Psoas muscle (tissue), 8 donors: ENCODE measurements around the gene ARHGEF12. TPM values are rescaled to one million over a fixed set of nuclear protein-coding genes. Genes with fewer than 3 reads are reported as not detected.

Source experiments
- ATAC-seq, 4 donors: fragments of 200-7000 bp; cut with Tn5 transposase; one replicate each; pipeline ENCODE4 v1.9.1; 2020; ENCODE audit warnings: moderate library complexity in 3 of 4, mild to moderate bottlenecking in 2 of 4
- DNase-seq, 2 donors: peaks; one replicate each; pipeline ENCODE4 v3.0.0-alpha.2; 2020
- H3K27ac ChIP-seq: fragments of 200-600 bp; one replicate; pipeline ENCODE4 v1.8.0; 2022
- H3K27me3 ChIP-seq, 3 donors: fragments of 200-600 bp in 1 of 3; one replicate each; pipeline versions ENCODE4 v1.6.1 to v1.8.0; 2013 to 2022; ENCODE audit warnings: low read length in 2 of 3, mild to moderate bottlenecking in 2 of 3, moderate library complexity in 1 of 3; ENCODE audit not compliant: insufficient read depth in 3 of 3
- H3K36me3 ChIP-seq, 2 donors: fragments of 200-600 bp in 1 of 2; one replicate each; pipeline versions ENCODE4 v1.6.1 to v1.8.0; 2013 to 2022; ENCODE audit warnings: low read depth in 1 of 2, mild to moderate bottlenecking in 1 of 2, moderate library complexity in 1 of 2; ENCODE audit not compliant: insufficient read depth in 1 of 2
- H3K4me1 ChIP-seq: fragments of 200-600 bp; one replicate; pipeline ENCODE4 v1.8.0; 2022
- H3K4me3 ChIP-seq: fragments of 200-600 bp; one replicate; pipeline ENCODE4 v1.8.0; 2022; ENCODE audit warnings: mild to moderate bottlenecking
- H3K9me3 ChIP-seq: fragments of 200-600 bp; one replicate; pipeline ENCODE4 v1.8.0; 2022
- CTCF ChIP-seq: fragments of 200-600 bp; IDR thresholded peaks from one replicate; pipeline ENCODE4 v1.8.0; 2022; ENCODE audit warnings: antibody characterized with exemption
- WGBS, 3 donors: extraction: QIAGEN DNeasy Blood & Tissue Kit; methylation state at CpG; one replicate each; pipeline versions ENCODE4 v1.1.6 to v1.1.7; 2013; 5-methylcytosine and 5-hydroxymethylcytosine counted together
- intact Hi-C, 2 donors: fragments of 100-400 bp; cut with DNase I; formaldehyde crosslinking; loops; one replicate each; pipeline versions ENCODE4 v1.11.0 to v1.14.2; 2022
- polyA plus RNA-seq, 3 donors: library from polyadenylated mRNA; stranded (reverse); fragments of 200-250 nt; gene quantifications; one replicate each; pipeline ENCODE4 v1.2.3, GENCODE V29; 2013
- total RNA-seq, 4 donors: library from RNA; stranded (reverse); fragmentation: NEBNext Ultra II Directional in 2 of 4; extraction: Animal tissue kit (Norgen Biotek cat#: 25700) in 2 of 4; gene quantifications; one replicate each; pipeline versions ENCODE4 v1.2.1 to v1.2.4, GENCODE V29; 2021 to 2023
- donor health status: healthy with polysubstance abuse.
- donor health status: DM: no; HTN: no; CAD: no; lungs with moderate emphysema.
- donor health status: Bipolar disorder and iron deficiency.
- donor health status: healthy.
- donor health status: DM: yes; HTN: yes; CAD: no.
- donor health status: DM: no; HTN: no; CAD: no.
- donor health status: DM: no; HTN: no; CAD: no.
- donor health status: DM: yes; HTN: yes; CAD: no.

Gene ARHGEF12
- total and polyA plus RNA-seq, 7 donors, result 14.8 to 102 (median 45.6) TPM

GRCh38 chr11:120510406-120511115 lies 174.3 kb downstream of the ARHGEF12 start:
- peak; percentile 5 to 14 (median 8) for ATAC-seq

GRCh38 chr11:120511116-120511819 lies 175.1 kb downstream of the ARHGEF12 start, which contains the start of gene GRIK4:
Gene GRIK4 (plus strand): TSS chr11:120511748. CDS start chr11:120660319, 148,571 bp downstream.
- Histone ChIP-seq H3K36me3 (no peaks in the 10 kb centered on the region), H3K4me3 (peak within 1 kb of the TSS; percentile 57), H3K27me3 (peaks cover 0 to 59% (median 4%) of the 10 kb centered on the region in 3 donors), H3K27ac (no peak within 1 kb of the TSS), H3K4me1 (no peaks in the 10 kb centered on the region), H3K9me3 (no peaks in the 10 kb centered on the region)
- DNase-seq, result peak; percentile 87 to 90
- peak; percentile 83 to 97 (median 90) for ATAC-seq
- WGBS, 3 donors, result 1 to 2% (median 1%) methylated on average over 43 to 95 of the region's 95 CpGs
- intact Hi-C loops, result loop anchor here (1.0 to 10.0 kb wide), 8 partner anchors 174 to 1084 kb away; no protein-coding TSS in a partner anchor
- TF ChIP-seq CTCF, result peak; percentile 93

More at GRCh38 chr11:120510406-120511115, 174.3 kb downstream of the ARHGEF12 start:
- WGBS, 3 donors, result 67 to 77% (median 74%) methylated on average over 20 of the region's 20 CpGs
- no peak overlapping the region for H3K27ac ChIP-seq
- H3K4me1 ChIP-seq, result no peaks in the 10 kb centered on the region
- H3K9me3 ChIP-seq, result no peaks in the 10 kb centered on the region
- intact Hi-C loops, result loop anchor here (1.0 to 10.0 kb wide), 8 partner anchors 175 to 1084 kb away; no protein-coding TSS in a partner anchor
- no peak for TF ChIP-seq CTCF
- H3K27me3 ChIP-seq, result peaks cover 0 to 60% (median 4%) of the 10 kb centered on the region in 3 donors
- no peak overlapping the region for H3K4me3 ChIP-seq
- H3K36me3 ChIP-seq, result no peaks in the 10 kb centered on the region
- DNase-seq, result peak in 1 of 2 donors; percentile 35

- Histone ChIP-seq H3K36me3 (no peaks in the 10 kb centered on the region), H3K4me3 (no peak overlapping the region), H3K9me3 (no peaks in the 10 kb centered on the region), H3K4me1 (no peaks in the 10 kb centered on the region), H3K27ac (no peak overlapping the region), H3K27me3 (peaks cover 0 to 52% (median 6%) of the 10 kb centered on the region in 3 donors)
- no peak for TF ChIP-seq CTCF
- no peak for ATAC-seq
- intact Hi-C loops, result loop anchor here (1.0 to 10.0 kb wide), 8 partner anchors 173 to 1083 kb away; no protein-coding TSS in a partner anchor
- peak in 1 of 2 donors; percentile 54 for DNase-seq
- 6 to 20% (median 6%) methylated on average over 26 to 69 of the region's 73 CpGs for WGBS, 3 donors
Observed at GRCh38 chr11:120511820-120512738, 175.9 kb downstream of the ARHGEF12 start.

GRCh38 chr11:120512739-120513435 lies 176.7 kb downstream of the ARHGEF12 start:
- Histone ChIP-seq H3K36me3 (no peaks in the 10 kb centered on the region), H3K4me1 (no peaks in the 10 kb centered on the region), H3K9me3 (no peaks in the 10 kb centered on the region), H3K4me3 (no peak overlapping the region), H3K27me3 (peaks cover 0 to 48% (median 6%) of the 10 kb centered on the region in 3 donors), H3K27ac (no peak overlapping the region)
- no peak for ATAC-seq
- intact Hi-C loops, result loop anchor here (5.0 to 10.0 kb wide), 4 partner anchors 439 to 1082 kb away; no protein-coding TSS in a partner anchor
- peak in 1 of 2 donors; percentile 48 for DNase-seq
- 62 to 77% (median 65%) methylated on average over 18 to 22 of the region's 22 CpGs for WGBS, 3 donors
- TF ChIP-seq CTCF, result no peak
